ENCODE results near the gene PELI2.
"Not testable (repeated sequence)": the region's sequence is repeated elsewhere in the genome, so short reads cannot be mapped to it uniquely, and the experiment has no call there.

PELI2 gene

GRCh38 chr14:56145965-56146364, 27.8 kb downstream of the PELI2 start:
- no peak for DNase-seq

- DNase-seq, result no peak
Observed at GRCh38 chr14:56147449-56147848, 29.2 kb downstream of the PELI2 start.

GRCh38 chr14:56147986-56148901, 30.0 kb downstream of the PELI2 start:
- DNase-seq, result no peak

- no peak for DNase-seq
Observed at GRCh38 chr14:56149151-56149550, 30.9 kb downstream of the PELI2 start.

- no peak for DNase-seq
Observed at GRCh38 chr14:56149995-56150394, 31.8 kb downstream of the PELI2 start.

GRCh38 chr14:56150645-56151345, 32.6 kb downstream of the PELI2 start:
- no peak for DNase-seq

GRCh38 chr14:56152221-56152620, 34.0 kb downstream of the PELI2 start:
- DNase-seq, result no peak

- DNase-seq, result no peak
Observed at GRCh38 chr14:56153267-56153666, 35.1 kb downstream of the PELI2 start.

GRCh38 chr14:56154321-56154720, 36.1 kb downstream of the PELI2 start:
- no peak for DNase-seq

GRCh38 chr14:56156096-56156495, 37.9 kb downstream of the PELI2 start:
- DNase-seq, result no peak

GRCh38 chr14:56159066-56159465, 40.9 kb downstream of the PELI2 start:
- DNase-seq, result no peak

- DNase-seq, result no peak
Observed at GRCh38 chr14:56160088-56160487, 41.9 kb downstream of the PELI2 start.

- DNase-seq, result no peak
Observed at GRCh38 chr14:56161658-56162057, 43.4 kb downstream of the PELI2 start.

- no peak for DNase-seq
Observed at GRCh38 chr14:56162476-56162875, 44.3 kb downstream of the PELI2 start.

- DNase-seq, result not testable (repeated sequence)
Observed at GRCh38 chr14:56166579-56166978, 48.4 kb downstream of the PELI2 start.

GRCh38 chr14:56168007-56168616, 49.9 kb downstream of the PELI2 start:
- no peak for DNase-seq

- DNase-seq, result no peak
Observed at GRCh38 chr14:56170028-56170427, 51.8 kb downstream of the PELI2 start.

GRCh38 chr14:56170877-56171422, 52.7 kb downstream of the PELI2 start:
- DNase-seq, result no peak

GRCh38 chr14:56172074-56172473, 53.9 kb downstream of the PELI2 start:
- no peak for DNase-seq

GRCh38 chr14:56172571-56172971, 54.4 kb downstream of the PELI2 start:
- DNase-seq, result no peak

GRCh38 chr14:56173365-56173922, 55.2 kb downstream of the PELI2 start:
- no peak for DNase-seq

GRCh38 chr14:56175773-56176172, 57.6 kb downstream of the PELI2 start:
- DNase-seq, result no peak

- no peak for DNase-seq
Observed at GRCh38 chr14:56176530-56176929, 58.3 kb downstream of the PELI2 start.
